Measurements from ENCODE around the gene JARID2.

GRCh38 chr6:15234068-15234758 is 11.7 kb upstream of the JARID2 start:
- TF ChIP-seq CTCF (IDR thresholded peaks at IDR 0.05; ENCODE audit: poor library complexity, severe bottlenecking) (no peak), EZH2 (IDR thresholded peaks at IDR 0.05; ENCODE audit: borderline replicate concordance, insufficient read depth, low read length, poor library complexity, severe bottlenecking) (no peak), RAD21 (conservative IDR thresholded peaks at IDR 0.05) (no peak), POLR2AphosphoS5 (IDR thresholded peaks at IDR 0.05) (no peak), EP300 (conservative IDR thresholded peaks at IDR 0.05; ENCODE audit: poor library complexity, severe bottlenecking) (no peak), TAF1 (IDR thresholded peaks at IDR 0.05; ENCODE audit: low read depth) (no peak), MXI1 (conservative IDR thresholded peaks at IDR 0.05; ENCODE audit: poor library complexity, severe bottlenecking) (no peak)
